Esophagus squamous epithelium (tissue), 4 donors: Measurements from ENCODE around the gene FAM169A.

Experiments
- CTCF ChIP-seq, 6 experiments: fragments of 450-650 bp in 4 of 6; fragments of 200-600 bp in 2 of 6; sonication (generic) in 2 of 6; IDR thresholded peaks; one replicate each; pipeline ENCODE4 v1.5.1; 2016 to 2019; ENCODE audit warnings: antibody characterized with exemption in 6 of 6, mild to moderate bottlenecking in 4 of 6, moderate library complexity in 4 of 6
- POLR2A ChIP-seq, 4 donors: fragments of 450-650 bp; IDR thresholded peaks; one replicate each; pipeline ENCODE4 v1.6.1; 2017; ENCODE audit warnings: antibody characterized with exemption in 4 of 4, mild to moderate bottlenecking in 4 of 4, moderate library complexity in 3 of 4

GRCh38 chr5:74885170-74885569 is 19.0 kb upstream of the FAM169A start:
- no peak for TF ChIP-seq CTCF (IDR thresholded peaks at IDR 0.05)
- no peak for TF ChIP-seq POLR2A (IDR thresholded peaks at IDR 0.05)
